WTC11 (cell line): ENCODE results near the gene CS.

Experiments
- FOXJ3 ChIP-seq: sonication (generic); formaldehyde crosslinking; IDR thresholded peaks from 2 replicates; pipeline ENCODE4 v1.9.0; 2021; ENCODE audit warnings: missing genetic modification reagents, mild to moderate bottlenecking, borderline replicate concordance
- JUN ChIP-seq: sonication (generic); formaldehyde crosslinking; IDR thresholded peaks from 2 replicates; pipeline ENCODE4 v1.8.0; 2023; ENCODE audit warnings: mild to moderate bottlenecking, missing genetic modification reagents
- NR2C2 ChIP-seq: sonication (generic); formaldehyde crosslinking; IDR thresholded peaks from 2 replicates; pipeline ENCODE4 v1.8.0; 2022; ENCODE audit warnings: mild to moderate bottlenecking, missing genetic modification reagents
- OVOL2 ChIP-seq: fragments of 250-450 bp; sonication (Bioruptor Pico); IDR thresholded peaks from 2 replicates; pipeline ENCODE4 v1.9.0; 2021; ENCODE audit warnings: mild to moderate bottlenecking, borderline replicate concordance
- TEAD4 ChIP-seq: sonication (generic); formaldehyde crosslinking; IDR thresholded peaks from 2 replicates; pipeline ENCODE4 v1.8.0; 2022; ENCODE audit warnings: mild to moderate bottlenecking, missing genetic modification reagents
- ZNF317 ChIP-seq: sonication (generic); formaldehyde crosslinking; IDR thresholded peaks from 2 replicates; pipeline ENCODE4 v1.8.1; 2023; ENCODE audit warnings: low read depth, mild to moderate bottlenecking, moderate library complexity, missing genetic modification reagents, borderline replicate concordance
- TF ChIP-seq, protein P1 (sequence below): fragments of 200-600 bp; IDR thresholded peaks from 2 replicates; pipeline ENCODE4 v1.8.0; 2022; ENCODE audit warnings: antibody characterized with exemption
- TF ChIP-seq, protein P2 (sequence below): sonication (generic); formaldehyde crosslinking; IDR thresholded peaks from 2 replicates; pipeline ENCODE4 v1.8.1; 2023; ENCODE audit warnings: mild to moderate bottlenecking, missing genetic modification reagents, moderate library complexity
- TF ChIP-seq, protein P3 (sequence below): sonication (generic); formaldehyde crosslinking; IDR thresholded peaks from 2 replicates; pipeline ENCODE4 v1.8.0; 2022; ENCODE audit warnings: missing genetic modification reagents
- TF ChIP-seq, protein P4 (sequence below): sonication (generic); formaldehyde crosslinking; IDR thresholded peaks from 2 replicates; pipeline ENCODE4 v1.8.0; 2023; ENCODE audit warnings: missing genetic modification reagents

DNA sequence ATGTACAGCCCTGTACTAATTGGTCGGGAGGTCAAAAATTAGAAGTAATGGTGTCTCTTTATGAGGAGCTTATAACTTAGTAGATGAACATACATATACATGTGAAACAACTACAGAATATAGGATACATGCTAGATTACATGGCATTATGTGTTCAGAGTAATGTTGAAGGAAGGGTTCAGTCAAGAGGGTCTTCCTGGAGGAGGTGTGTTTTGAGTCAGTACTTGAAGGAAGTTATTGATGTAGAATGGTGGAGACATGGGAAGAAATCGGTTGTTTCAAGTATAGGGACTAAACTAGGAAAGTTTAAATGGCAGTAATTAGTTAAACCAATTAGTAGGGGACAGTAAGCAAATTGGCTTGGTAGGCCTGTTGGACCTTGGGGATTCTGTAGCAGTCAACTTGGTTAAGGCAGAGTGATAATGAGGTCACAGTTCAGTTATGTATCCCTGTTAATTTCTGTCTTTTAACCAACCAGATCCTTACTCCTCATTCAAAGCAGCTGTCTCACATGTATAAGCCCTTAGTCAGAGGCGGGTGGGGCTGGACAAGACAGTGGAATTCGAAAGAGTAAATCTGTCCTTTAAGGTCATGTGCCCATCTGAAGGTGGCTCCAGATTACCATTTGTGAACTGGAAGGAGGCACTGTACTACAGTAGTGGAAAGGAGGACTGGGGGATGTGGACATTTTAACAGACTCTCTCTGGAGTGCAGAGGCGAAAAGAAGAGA lies 38.5 kb downstream of the CS start:
- TF ChIP-seq, protein P1, sequence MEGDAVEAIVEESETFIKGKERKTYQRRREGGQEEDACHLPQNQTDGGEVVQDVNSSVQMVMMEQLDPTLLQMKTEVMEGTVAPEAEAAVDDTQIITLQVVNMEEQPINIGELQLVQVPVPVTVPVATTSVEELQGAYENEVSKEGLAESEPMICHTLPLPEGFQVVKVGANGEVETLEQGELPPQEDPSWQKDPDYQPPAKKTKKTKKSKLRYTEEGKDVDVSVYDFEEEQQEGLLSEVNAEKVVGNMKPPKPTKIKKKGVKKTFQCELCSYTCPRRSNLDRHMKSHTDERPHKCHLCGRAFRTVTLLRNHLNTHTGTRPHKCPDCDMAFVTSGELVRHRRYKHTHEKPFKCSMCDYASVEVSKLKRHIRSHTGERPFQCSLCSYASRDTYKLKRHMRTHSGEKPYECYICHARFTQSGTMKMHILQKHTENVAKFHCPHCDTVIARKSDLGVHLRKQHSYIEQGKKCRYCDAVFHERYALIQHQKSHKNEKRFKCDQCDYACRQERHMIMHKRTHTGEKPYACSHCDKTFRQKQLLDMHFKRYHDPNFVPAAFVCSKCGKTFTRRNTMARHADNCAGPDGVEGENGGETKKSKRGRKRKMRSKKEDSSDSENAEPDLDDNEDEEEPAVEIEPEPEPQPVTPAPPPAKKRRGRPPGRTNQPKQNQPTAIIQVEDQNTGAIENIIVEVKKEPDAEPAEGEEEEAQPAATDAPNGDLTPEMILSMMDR, result no peak
- TF ChIP-seq ZNF317 (CRISPR knock-in tag) (no peak), NR2C2 (CRISPR knock-in tag) (no peak), JUN (no peak), TEAD4 (CRISPR knock-in tag) (no peak), FOXJ3 (CRISPR knock-in tag) (no peak), OVOL2 (CRISPR knock-in tag) (no peak)
- TF ChIP-seq, protein P2, sequence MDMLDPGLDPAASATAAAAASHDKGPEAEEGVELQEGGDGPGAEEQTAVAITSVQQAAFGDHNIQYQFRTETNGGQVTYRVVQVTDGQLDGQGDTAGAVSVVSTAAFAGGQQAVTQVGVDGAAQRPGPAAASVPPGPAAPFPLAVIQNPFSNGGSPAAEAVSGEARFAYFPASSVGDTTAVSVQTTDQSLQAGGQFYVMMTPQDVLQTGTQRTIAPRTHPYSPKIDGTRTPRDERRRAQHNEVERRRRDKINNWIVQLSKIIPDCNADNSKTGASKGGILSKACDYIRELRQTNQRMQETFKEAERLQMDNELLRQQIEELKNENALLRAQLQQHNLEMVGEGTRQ (CRISPR knock-in tag), result no peak
- TF ChIP-seq, protein P3, sequence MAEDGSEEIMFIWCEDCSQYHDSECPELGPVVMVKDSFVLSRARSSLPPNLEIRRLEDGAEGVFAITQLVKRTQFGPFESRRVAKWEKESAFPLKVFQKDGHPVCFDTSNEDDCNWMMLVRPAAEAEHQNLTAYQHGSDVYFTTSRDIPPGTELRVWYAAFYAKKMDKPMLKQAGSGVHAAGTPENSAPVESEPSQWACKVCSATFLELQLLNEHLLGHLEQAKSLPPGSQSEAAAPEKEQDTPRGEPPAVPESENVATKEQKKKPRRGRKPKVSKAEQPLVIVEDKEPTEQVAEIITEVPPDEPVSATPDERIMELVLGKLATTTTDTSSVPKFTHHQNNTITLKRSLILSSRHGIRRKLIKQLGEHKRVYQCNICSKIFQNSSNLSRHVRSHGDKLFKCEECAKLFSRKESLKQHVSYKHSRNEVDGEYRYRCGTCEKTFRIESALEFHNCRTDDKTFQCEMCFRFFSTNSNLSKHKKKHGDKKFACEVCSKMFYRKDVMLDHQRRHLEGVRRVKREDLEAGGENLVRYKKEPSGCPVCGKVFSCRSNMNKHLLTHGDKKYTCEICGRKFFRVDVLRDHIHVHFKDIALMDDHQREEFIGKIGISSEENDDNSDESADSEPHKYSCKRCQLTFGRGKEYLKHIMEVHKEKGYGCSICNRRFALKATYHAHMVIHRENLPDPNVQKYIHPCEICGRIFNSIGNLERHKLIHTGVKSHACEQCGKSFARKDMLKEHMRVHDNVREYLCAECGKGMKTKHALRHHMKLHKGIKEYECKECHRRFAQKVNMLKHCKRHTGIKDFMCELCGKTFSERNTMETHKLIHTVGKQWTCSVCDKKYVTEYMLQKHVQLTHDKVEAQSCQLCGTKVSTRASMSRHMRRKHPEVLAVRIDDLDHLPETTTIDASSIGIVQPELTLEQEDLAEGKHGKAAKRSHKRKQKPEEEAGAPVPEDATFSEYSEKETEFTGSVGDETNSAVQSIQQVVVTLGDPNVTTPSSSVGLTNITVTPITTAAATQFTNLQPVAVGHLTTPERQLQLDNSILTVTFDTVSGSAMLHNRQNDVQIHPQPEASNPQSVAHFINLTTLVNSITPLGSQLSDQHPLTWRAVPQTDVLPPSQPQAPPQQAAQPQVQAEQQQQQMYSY (CRISPR knock-in tag), result no peak
- TF ChIP-seq, protein P4, sequence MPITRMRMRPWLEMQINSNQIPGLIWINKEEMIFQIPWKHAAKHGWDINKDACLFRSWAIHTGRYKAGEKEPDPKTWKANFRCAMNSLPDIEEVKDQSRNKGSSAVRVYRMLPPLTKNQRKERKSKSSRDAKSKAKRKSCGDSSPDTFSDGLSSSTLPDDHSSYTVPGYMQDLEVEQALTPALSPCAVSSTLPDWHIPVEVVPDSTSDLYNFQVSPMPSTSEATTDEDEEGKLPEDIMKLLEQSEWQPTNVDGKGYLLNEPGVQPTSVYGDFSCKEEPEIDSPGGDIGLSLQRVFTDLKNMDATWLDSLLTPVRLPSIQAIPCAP (CRISPR knock-in tag), result no peak
